ENCODE results near the gene PRADC1. TPM values are rescaled to one million over a fixed set of nuclear protein-coding genes. Genes with fewer than 3 reads are reported as not detected.
A peak's percentile ranks its signal among the peaks of the same experiment; 100 is the strongest.

The PRADC1 gene
- total RNA-seq, 1 experiment from 2014 or later, result 12.9 TPM

GRCh38 chr2:73254343-73255006 lies 21.4 kb upstream of the PRADC1 start (continued):
- no peak for TF ChIP-seq STAT6 (CRISPR knock-in tag; conservative IDR thresholded peaks at IDR 0.05; ENCODE audit: low read depth)
- no peak for TF ChIP-seq ZBTB21 (CRISPR knock-in tag; IDR thresholded peaks at IDR 0.05; ENCODE audit: borderline replicate concordance)

- DNase-seq (ENCODE audit: low spot score), result no peak
- no peaks in the 10 kb centered on the region for H3K27me3 Mint-ChIP-seq (ENCODE audit: low read depth)
- CTCF ChIA-PET, result interaction anchor here (1.0 to 1.1 kb wide), 2 partner anchors 15 to 40 kb away, joined by 4 read pairs; partner anchors contain the start of gene EGR4
- peaks cover 6% of the 10 kb centered on the region; the same call in 1 of the 2 replicates for H3K4me1 Mint-ChIP-seq
- no peak overlapping the region for H3K4me3 Mint-ChIP-seq
- H3K27ac Mint-ChIP-seq, result no peak overlapping the region
- TF ChIP-seq IRF2 (CRISPR knock-in tag; IDR thresholded peaks at IDR 0.05; ENCODE audit: borderline replicate concordance, low read depth), result no peak
- no peak for TF ChIP-seq AFF4 (CRISPR knock-in tag; IDR thresholded peaks at IDR 0.05; ENCODE audit: borderline replicate concordance)
- no peak for TF ChIP-seq MLX (CRISPR knock-in tag; IDR thresholded peaks at IDR 0.05)
- no peak for TF ChIP-seq EMX1 (CRISPR knock-in tag; IDR thresholded peaks at IDR 0.05)
- TF ChIP-seq ZNF219 (CRISPR knock-in tag; IDR thresholded peaks at IDR 0.05; ENCODE audit: borderline replicate concordance), result no peak
- TF ChIP-seq ZNF532 (CRISPR knock-in tag; IDR thresholded peaks at IDR 0.05; ENCODE audit: borderline replicate concordance), result no peak
- no peak for TF ChIP-seq HMGA2 (CRISPR knock-in tag; IDR thresholded peaks at IDR 0.05)
- TF ChIP-seq ZMAT4 (CRISPR knock-in tag; IDR thresholded peaks at IDR 0.05), result no peak
- ATAC-seq, result peak; percentile 9; the same call in 1 of the 2 replicates
- H3K36me3 Mint-ChIP-seq, result peaks cover 44% of the 10 kb centered on the region
- POLR2A ChIA-PET, result interaction anchor here (1.4 kb wide), 1 partner anchor 15 kb away, joined by 5 read pairs; no protein-coding TSS in a partner anchor
- no peaks in the 10 kb centered on the region for H3K9me3 Mint-ChIP-seq
These were observed 20.9 kb upstream of the PRADC1 start for GRCh38 chr2:73253901-73254300.

Data from WTC11 (cell line).